Stimulated activated naive CD4-positive, alpha-beta T cell (primary cell): Measurements from ENCODE around the gene BICRA.
A peak's percentile ranks its signal among the peaks of the same experiment; 100 is the strongest.

Source experiments
- DNase-seq, 6 experiments: peaks; one replicate each; lab custom pipeline; 2025; lab: John Stamatoyannopoulos, UW

The BICRA gene

GRCh38 chr19:47750752-47751151 lies 141.8 kb downstream of the BICRA start:
- no peak for DNase-seq

- DNase-seq: peak in 2 of 6 experiments; percentile 11 to 26
Measured at GRCh38 chr19:47752440-47753211, 143.7 kb downstream of the BICRA start.
